ENCODE data around the gene NMUR2.

The NMUR2 gene

DNA sequence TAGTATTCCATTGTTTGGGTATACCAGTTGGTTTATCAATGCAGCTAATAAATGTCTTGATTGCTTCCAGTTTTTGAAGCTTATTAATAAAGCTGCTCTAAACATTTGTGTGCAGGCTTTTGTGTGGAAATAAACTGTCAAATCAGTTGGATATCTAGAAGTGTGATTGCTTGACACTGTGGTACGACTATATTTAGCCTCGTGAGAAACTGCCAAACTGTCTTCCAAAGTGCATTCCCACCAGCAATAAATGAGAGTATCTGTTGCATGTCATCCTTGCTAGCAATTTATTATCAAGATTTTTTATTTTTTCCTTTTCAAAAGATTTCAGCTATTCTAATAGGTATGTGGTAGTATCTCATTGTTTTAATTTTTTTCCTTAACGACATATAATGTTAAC, 37.5 kb downstream of the NMUR2 start:
- H3K27me3 ChIP-seq (ENCODE audit: control insufficient read depth, low read length): no peaks in the 10 kb centered on the region
- no peaks in the 10 kb centered on the region for H3K9me3 ChIP-seq (ENCODE audit: control insufficient read depth, insufficient read depth, low read length)
- no peaks in the 10 kb centered on the region for H3K4me1 ChIP-seq (ENCODE audit: control insufficient read depth, low read length)
- H3F3A ChIP-seq (ENCODE audit: control insufficient read depth, insufficient read depth): no peaks in the 10 kb centered on the region
- H3K27ac ChIP-seq (ENCODE audit: low read depth, low read length): no peak overlapping the region
- no peaks in the 10 kb centered on the region for H4K20me1 ChIP-seq (ENCODE audit: control insufficient read depth, insufficient read depth, low read depth, low read length)
- TF ChIP-seq, protein P1, sequence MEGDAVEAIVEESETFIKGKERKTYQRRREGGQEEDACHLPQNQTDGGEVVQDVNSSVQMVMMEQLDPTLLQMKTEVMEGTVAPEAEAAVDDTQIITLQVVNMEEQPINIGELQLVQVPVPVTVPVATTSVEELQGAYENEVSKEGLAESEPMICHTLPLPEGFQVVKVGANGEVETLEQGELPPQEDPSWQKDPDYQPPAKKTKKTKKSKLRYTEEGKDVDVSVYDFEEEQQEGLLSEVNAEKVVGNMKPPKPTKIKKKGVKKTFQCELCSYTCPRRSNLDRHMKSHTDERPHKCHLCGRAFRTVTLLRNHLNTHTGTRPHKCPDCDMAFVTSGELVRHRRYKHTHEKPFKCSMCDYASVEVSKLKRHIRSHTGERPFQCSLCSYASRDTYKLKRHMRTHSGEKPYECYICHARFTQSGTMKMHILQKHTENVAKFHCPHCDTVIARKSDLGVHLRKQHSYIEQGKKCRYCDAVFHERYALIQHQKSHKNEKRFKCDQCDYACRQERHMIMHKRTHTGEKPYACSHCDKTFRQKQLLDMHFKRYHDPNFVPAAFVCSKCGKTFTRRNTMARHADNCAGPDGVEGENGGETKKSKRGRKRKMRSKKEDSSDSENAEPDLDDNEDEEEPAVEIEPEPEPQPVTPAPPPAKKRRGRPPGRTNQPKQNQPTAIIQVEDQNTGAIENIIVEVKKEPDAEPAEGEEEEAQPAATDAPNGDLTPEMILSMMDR (IDR thresholded peaks at IDR 0.05; ENCODE audit: low read depth, low read length, poor library complexity, severe bottlenecking): no peak
- no peak for TF ChIP-seq EZH2phosphoT487 (IDR thresholded peaks at IDR 0.05; ENCODE audit: borderline replicate concordance, low read length)
- H3K36me3 ChIP-seq (ENCODE audit: control insufficient read depth, low read length): no peaks in the 10 kb centered on the region
- H3K79me2 ChIP-seq (ENCODE audit: control insufficient read depth, low read length): no peaks in the 10 kb centered on the region
- H3K4me2 ChIP-seq (ENCODE audit: low read length): no peak overlapping the region
- no peak overlapping the region for H3K4me3 ChIP-seq (ENCODE audit: low read length)
- H3K9me2 ChIP-seq (replicated peaks; ENCODE audit: control insufficient read depth, low read length): no peaks in the 10 kb centered on the region

DNA sequence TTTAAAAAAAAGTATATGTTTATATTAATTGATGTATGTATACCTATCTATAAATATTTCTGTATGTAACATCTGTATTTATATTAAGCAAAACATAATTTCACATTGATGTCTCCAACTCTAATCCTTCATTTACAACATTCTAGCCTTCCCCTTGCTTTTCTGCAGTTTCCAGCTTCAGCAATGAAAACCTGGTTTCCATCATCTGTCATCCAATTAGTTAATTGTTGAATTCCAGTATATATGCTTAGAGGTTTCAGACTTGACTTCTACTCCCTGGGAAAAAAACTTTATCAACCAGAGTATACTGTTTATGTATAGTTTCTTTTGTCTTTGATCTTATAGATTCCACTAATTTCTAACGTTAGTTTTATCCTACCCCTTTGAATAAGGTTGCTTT, 38.4 kb downstream of the NMUR2 start:
- no peaks in the 10 kb centered on the region for H3K36me3 ChIP-seq (ENCODE audit: control insufficient read depth, low read length)
- TF ChIP-seq, protein P1 (IDR thresholded peaks at IDR 0.05; ENCODE audit: low read depth, low read length, poor library complexity, severe bottlenecking): no peak
- no peak for TF ChIP-seq EZH2phosphoT487 (IDR thresholded peaks at IDR 0.05; ENCODE audit: borderline replicate concordance, low read length)
- no peak overlapping the region for H3K27ac ChIP-seq (ENCODE audit: low read depth, low read length)
- H3F3A ChIP-seq (ENCODE audit: control insufficient read depth, insufficient read depth): no peaks in the 10 kb centered on the region
- H3K27me3 ChIP-seq (ENCODE audit: control insufficient read depth, low read length): no peaks in the 10 kb centered on the region
- no peaks in the 10 kb centered on the region for H3K4me1 ChIP-seq (ENCODE audit: control insufficient read depth, low read length)
- H3K79me2 ChIP-seq (ENCODE audit: control insufficient read depth, low read length): no peaks in the 10 kb centered on the region
- no peaks in the 10 kb centered on the region for H4K20me1 ChIP-seq (ENCODE audit: control insufficient read depth, insufficient read depth, low read depth, low read length)
- H3K4me3 ChIP-seq (ENCODE audit: low read length): no peak overlapping the region
- no peaks in the 10 kb centered on the region for H3K9me2 ChIP-seq (replicated peaks; ENCODE audit: control insufficient read depth, low read length)
- no peaks in the 10 kb centered on the region for H3K9me3 ChIP-seq (ENCODE audit: control insufficient read depth, insufficient read depth, low read length)
- H3K4me2 ChIP-seq (ENCODE audit: low read length): no peak overlapping the region

DNA sequence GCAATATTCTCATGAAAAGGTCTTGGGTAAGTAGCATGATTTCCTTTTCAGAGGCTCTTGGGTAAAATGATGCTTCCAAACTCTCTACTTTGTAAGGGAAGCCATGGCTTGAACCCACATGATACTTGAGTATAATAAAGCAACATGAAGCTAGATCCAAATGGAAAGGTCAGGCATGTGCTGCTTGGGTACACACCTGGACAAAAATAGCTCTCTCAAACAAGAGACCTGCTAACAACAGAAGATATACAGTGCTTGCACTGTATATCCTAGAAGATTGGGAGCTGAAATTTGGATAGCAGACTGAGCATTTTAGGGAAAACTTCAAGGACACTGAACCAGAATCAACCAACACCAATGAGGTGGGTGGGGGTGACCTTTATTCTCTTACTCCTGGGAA, 40.2 kb downstream of the NMUR2 start:
- no peak overlapping the region for H3K4me3 ChIP-seq (ENCODE audit: low read length)
- no peaks in the 10 kb centered on the region for H3F3A ChIP-seq (ENCODE audit: control insufficient read depth, insufficient read depth)
- no peaks in the 10 kb centered on the region for H3K27me3 ChIP-seq (ENCODE audit: control insufficient read depth, low read length)
- TF ChIP-seq, protein P1 (IDR thresholded peaks at IDR 0.05; ENCODE audit: low read depth, low read length, poor library complexity, severe bottlenecking): no peak
- no peak for TF ChIP-seq EZH2phosphoT487 (IDR thresholded peaks at IDR 0.05; ENCODE audit: borderline replicate concordance, low read length)
- H3K4me1 ChIP-seq (ENCODE audit: control insufficient read depth, low read length): no peaks in the 10 kb centered on the region
- no peaks in the 10 kb centered on the region for H3K9me3 ChIP-seq (ENCODE audit: control insufficient read depth, insufficient read depth, low read length)
- H3K4me2 ChIP-seq (ENCODE audit: low read length): no peak overlapping the region
- no peaks in the 10 kb centered on the region for H4K20me1 ChIP-seq (ENCODE audit: control insufficient read depth, insufficient read depth, low read depth, low read length)
- no peaks in the 10 kb centered on the region for H3K9me2 ChIP-seq (replicated peaks; ENCODE audit: control insufficient read depth, low read length)
- H3K27ac ChIP-seq (ENCODE audit: low read depth, low read length): no peak overlapping the region
- no peaks in the 10 kb centered on the region for H3K79me2 ChIP-seq (ENCODE audit: control insufficient read depth, low read length)
- no peaks in the 10 kb centered on the region for H3K36me3 ChIP-seq (ENCODE audit: control insufficient read depth, low read length)

DNA sequence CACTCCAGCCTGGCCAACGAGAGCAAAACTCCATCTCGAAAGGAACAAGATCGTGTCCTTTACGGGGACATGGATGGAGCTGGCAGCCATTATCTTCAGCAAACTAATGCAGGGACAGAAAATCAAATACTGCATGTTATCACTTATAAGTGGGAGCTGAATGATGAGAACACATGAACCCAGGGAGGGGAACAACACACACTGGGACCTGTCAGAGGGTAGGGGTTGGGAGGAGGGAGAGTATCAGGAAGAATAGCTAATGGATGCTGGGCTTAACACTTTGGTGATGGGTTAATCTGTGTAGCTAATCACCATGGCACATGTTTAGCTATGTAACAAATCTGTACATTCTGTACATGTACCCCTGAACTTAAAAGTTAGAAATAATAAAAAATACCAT, 40.9 kb downstream of the NMUR2 start:
- no peaks in the 10 kb centered on the region for H3K9me2 ChIP-seq (replicated peaks; ENCODE audit: control insufficient read depth, low read length)
- no peak overlapping the region for H3K4me3 ChIP-seq (ENCODE audit: low read length)
- H3K27me3 ChIP-seq (ENCODE audit: control insufficient read depth, low read length): no peaks in the 10 kb centered on the region
- no peak overlapping the region for H3K27ac ChIP-seq (ENCODE audit: low read depth, low read length)
- H3K36me3 ChIP-seq (ENCODE audit: control insufficient read depth, low read length): no peaks in the 10 kb centered on the region
- H3K79me2 ChIP-seq (ENCODE audit: control insufficient read depth, low read length): no peaks in the 10 kb centered on the region
- no peaks in the 10 kb centered on the region for H3K9me3 ChIP-seq (ENCODE audit: control insufficient read depth, insufficient read depth, low read length)
- H3K4me1 ChIP-seq (ENCODE audit: control insufficient read depth, low read length): no peaks in the 10 kb centered on the region
- H4K20me1 ChIP-seq (ENCODE audit: control insufficient read depth, insufficient read depth, low read depth, low read length): no peaks in the 10 kb centered on the region
- H3F3A ChIP-seq (ENCODE audit: control insufficient read depth, insufficient read depth): no peaks in the 10 kb centered on the region
- TF ChIP-seq EZH2phosphoT487 (IDR thresholded peaks at IDR 0.05; ENCODE audit: borderline replicate concordance, low read length): no peak
- TF ChIP-seq, protein P1 (IDR thresholded peaks at IDR 0.05; ENCODE audit: low read depth, low read length, poor library complexity, severe bottlenecking): no peak
- no peak overlapping the region for H3K4me2 ChIP-seq (ENCODE audit: low read length)
